ENCODE measurements around the gene PPP6R3. TPM values are rescaled to one million over a fixed set of nuclear protein-coding genes. Genes with fewer than 3 reads are reported as not detected.

The PPP6R3 gene
- total and polyA plus RNA-seq, 10 of the 15 experiments (the other 5 are each of a cell fraction or from before 2014, with no cell fraction given), result 12.4 to 123 (median 74.1) TPM

DNA sequence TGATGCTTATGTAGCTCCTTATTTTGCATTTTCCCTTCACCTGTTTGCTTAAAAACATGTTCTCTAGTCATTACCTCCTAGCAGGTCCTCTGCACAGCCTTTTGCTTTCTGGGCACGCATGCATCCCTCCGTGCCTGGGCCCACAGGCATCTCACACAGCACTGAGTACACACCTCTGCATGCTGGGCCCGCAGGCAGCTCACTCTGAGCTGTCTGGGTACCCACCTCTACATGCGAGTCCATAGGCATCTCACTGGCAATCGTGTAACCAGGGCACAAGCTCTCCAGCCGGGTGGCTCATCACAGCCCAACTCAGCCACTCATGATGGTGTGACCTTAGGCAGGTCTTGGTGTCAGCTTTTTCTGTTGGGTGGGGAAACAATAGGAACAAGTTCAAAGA lies 155.1 kb downstream of the PPP6R3 start:
- H3K4me3 ChIP-seq, result no peak overlapping the region
- in situ Hi-C loops (cut with MboI) (no loop called here), intact Hi-C loops (cut with micrococcal nuclease; ENCODE audit: unreplicated experiment) (no loop called here)
- H3K79me2 ChIP-seq (ENCODE audit: control insufficient read depth, insufficient read depth, low read length), result no peaks in the 10 kb centered on the region
- ChIA-PET CTCF (interaction anchor here (0.6 kb wide), 1 partner anchor 722 kb away, joined by 3 read pairs; no protein-coding TSS in a partner anchor), RAD21 (ENCODE audit: unreplicated experiment) (no interaction called here), SMC1A (ENCODE audit: uncharacterized antibody, unreplicated experiment) (interaction anchor here (0.7 to 1.1 kb wide), 2 partner anchors 23 to 180 kb away, joined by 3 read pairs; no protein-coding TSS in a partner anchor), POLR2A (interaction anchor here (0.5 kb wide), 1 partner anchor 63 kb away, joined by 4 read pairs; no protein-coding TSS in a partner anchor)
- peaks cover 11 to 13% of the 10 kb centered on the region in 2 experiments; a peak in 3 of 4 replicates for H3K36me3 ChIP-seq (ENCODE audit: control insufficient read depth in 2 of 2, insufficient read depth in 2 of 2, low read length in 1 of 2)
- H4K20me1 ChIP-seq (ENCODE audit: control insufficient read depth, insufficient read depth), result no peaks in the 10 kb centered on the region
- no peak overlapping the region for H3K4me2 ChIP-seq (ENCODE audit: control insufficient read depth, insufficient read depth)
- TF ChIP-seq RB1 (IDR thresholded peaks at IDR 0.05; ENCODE audit: borderline replicate concordance) (no peak), POLR2A (IDR thresholded peaks at IDR 0.05; ENCODE audit: low read depth, low read length) (peak; percentile 63)
- H2AFZ ChIP-seq (ENCODE audit: control insufficient read depth, low read depth, low read length), result no peak overlapping the region
- no TSS peak for BruUV-seq (replicated peaks)
- H3K4me1 ChIP-seq (ENCODE audit: control insufficient read depth, insufficient read depth, low read length), result no peaks in the 10 kb centered on the region
- no peak overlapping the region for H3K27ac ChIP-seq (ENCODE audit: control insufficient read depth, insufficient read depth)
- 97% methylated on average over 6 of the region's 6 CpGs for WGBS (ENCODE audit: insufficient coverage, insufficient replicate concordance, low lambda C conversion rate, missing lambda C conversion rate)
- no peak overlapping the region for H3K9ac ChIP-seq (ENCODE audit: control insufficient read depth, insufficient read depth, low read length)
- no peaks in the 10 kb centered on the region for H3K27me3 ChIP-seq (replicated peaks in 1 of 2; ENCODE audit: control insufficient read depth in 2 of 2, insufficient read depth in 2 of 2, low read length in 1 of 2)
- DNase-seq (ENCODE audit: low read depth, low spot score) (no peak), ATAC-seq (no peak), FAIRE-seq (no peak)
- H3K9me3 ChIP-seq (replicated peaks; ENCODE audit: control insufficient read depth, insufficient read depth, low read length), result no peaks in the 10 kb centered on the region

DNA sequence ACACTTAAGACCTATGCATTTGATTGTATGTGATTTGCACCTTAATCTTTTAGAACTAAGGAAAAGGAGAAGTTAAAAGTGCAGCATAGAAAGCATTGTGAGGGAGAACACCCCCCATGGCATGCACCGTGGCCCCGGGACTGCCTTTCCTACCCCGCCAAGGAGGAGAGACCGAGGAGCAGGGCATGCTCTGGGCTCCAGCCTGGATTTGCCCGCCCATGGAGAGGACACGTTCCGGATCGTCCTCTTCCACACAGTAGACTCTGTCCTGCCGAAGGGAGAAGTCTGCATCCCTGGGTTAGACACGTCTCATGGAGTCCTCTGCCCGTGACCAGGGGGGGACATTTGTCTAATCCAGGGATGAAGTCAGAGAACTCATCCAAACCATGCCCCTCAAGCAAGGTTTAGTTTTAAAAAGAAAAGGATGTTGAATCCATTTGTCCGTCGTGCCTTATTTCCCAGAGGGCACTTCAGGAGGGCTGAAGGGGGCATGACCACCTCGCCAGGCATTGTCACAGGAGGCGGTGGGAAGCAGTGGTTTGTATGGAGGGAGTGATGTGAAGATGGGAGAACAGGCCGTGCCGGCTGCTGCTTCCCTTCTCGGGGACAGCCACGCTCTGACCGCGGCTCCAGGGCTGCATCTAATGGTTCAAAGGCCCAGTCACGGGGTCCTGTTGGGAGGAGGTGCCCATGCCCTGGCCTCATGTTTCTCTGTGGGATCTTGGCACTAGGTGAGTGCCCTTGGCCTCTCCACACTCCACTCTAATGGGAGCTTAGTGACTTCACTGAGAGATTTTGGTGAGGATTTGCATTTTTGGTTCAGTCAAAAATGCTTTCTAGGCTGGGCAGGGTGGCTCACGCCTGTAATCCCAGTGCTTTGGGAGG lies 157.6 kb downstream of the PPP6R3 start:
- ChIA-PET RAD21 (ENCODE audit: unreplicated experiment) (no interaction called here), CTCF (no interaction called here), SMC1A (ENCODE audit: uncharacterized antibody, unreplicated experiment) (no interaction called here), POLR2A (no interaction called here)
- H3K9ac ChIP-seq (ENCODE audit: control insufficient read depth, insufficient read depth, low read length), result no peak overlapping the region
- no peak overlapping the region for H3K27ac ChIP-seq (ENCODE audit: control insufficient read depth, insufficient read depth)
- H2AFZ ChIP-seq (ENCODE audit: control insufficient read depth, low read depth, low read length), result no peak overlapping the region
- no peak for DNase-seq (ENCODE audit: low read depth, low spot score)
- H3K4me1 ChIP-seq (ENCODE audit: control insufficient read depth, insufficient read depth, low read length), result no peaks in the 10 kb centered on the region
- H3K27me3 ChIP-seq (replicated peaks in 1 of 2; ENCODE audit: control insufficient read depth in 2 of 2, insufficient read depth in 2 of 2, low read length in 1 of 2), result no peaks in the 10 kb centered on the region
- intact Hi-C loops (cut with micrococcal nuclease; ENCODE audit: unreplicated experiment) (no loop called here), in situ Hi-C loops (cut with MboI) (no loop called here)
- H4K20me1 ChIP-seq (ENCODE audit: control insufficient read depth, insufficient read depth), result no peaks in the 10 kb centered on the region
- peaks cover 4% of the 10 kb centered on the region in 2 experiments; a peak in 2 of 4 replicates for H3K36me3 ChIP-seq (ENCODE audit: control insufficient read depth in 2 of 2, insufficient read depth in 2 of 2, low read length in 1 of 2)
- H3K79me2 ChIP-seq (ENCODE audit: control insufficient read depth, insufficient read depth, low read length), result no peaks in the 10 kb centered on the region
- no peak overlapping the region for H3K4me3 ChIP-seq
- BruUV-seq (replicated peaks), result no TSS peak
- no peak for FAIRE-seq
- WGBS (ENCODE audit: insufficient coverage, insufficient replicate concordance, low lambda C conversion rate, missing lambda C conversion rate), result 83% methylated on average over 23 of the region's 23 CpGs
- no peak overlapping the region for H3K4me2 ChIP-seq (ENCODE audit: control insufficient read depth, insufficient read depth)
- ATAC-seq, result no peak
- no peaks in the 10 kb centered on the region for H3K9me3 ChIP-seq (replicated peaks; ENCODE audit: control insufficient read depth, insufficient read depth, low read length)
- TF ChIP-seq RUNX3 (IDR thresholded peaks at IDR 0.05; ENCODE audit: low read length) (no peak), ASH2L (IDR thresholded peaks at IDR 0.05; ENCODE audit: borderline replicate concordance, low read depth) (no peak), ZNF24 (IDR thresholded peaks at IDR 0.05) (no peak), ESRRA (IDR thresholded peaks at IDR 0.05; ENCODE audit: low read length) (no peak), SMAD5 (IDR thresholded peaks at IDR 0.05; ENCODE audit: low read depth) (no peak), NFYB (IDR thresholded peaks at IDR 0.05; ENCODE audit: insufficient read depth, low read depth, low read length) (no peak), BHLHE40 (IDR thresholded peaks at IDR 0.05; ENCODE audit: borderline replicate concordance in 1 of 2, low read depth in 2 of 2, low read length in 1 of 2) (no peak)
- TF ChIP-seq, protein P1, sequence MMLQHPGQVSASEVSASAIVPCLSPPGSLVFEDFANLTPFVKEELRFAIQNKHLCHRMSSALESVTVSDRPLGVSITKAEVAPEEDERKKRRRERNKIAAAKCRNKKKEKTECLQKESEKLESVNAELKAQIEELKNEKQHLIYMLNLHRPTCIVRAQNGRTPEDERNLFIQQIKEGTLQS (IDR thresholded peaks at IDR 0.05; ENCODE audit: borderline replicate concordance, extremely low read depth, low read depth, low read length), result no peak
- TF ChIP-seq, protein P2, sequence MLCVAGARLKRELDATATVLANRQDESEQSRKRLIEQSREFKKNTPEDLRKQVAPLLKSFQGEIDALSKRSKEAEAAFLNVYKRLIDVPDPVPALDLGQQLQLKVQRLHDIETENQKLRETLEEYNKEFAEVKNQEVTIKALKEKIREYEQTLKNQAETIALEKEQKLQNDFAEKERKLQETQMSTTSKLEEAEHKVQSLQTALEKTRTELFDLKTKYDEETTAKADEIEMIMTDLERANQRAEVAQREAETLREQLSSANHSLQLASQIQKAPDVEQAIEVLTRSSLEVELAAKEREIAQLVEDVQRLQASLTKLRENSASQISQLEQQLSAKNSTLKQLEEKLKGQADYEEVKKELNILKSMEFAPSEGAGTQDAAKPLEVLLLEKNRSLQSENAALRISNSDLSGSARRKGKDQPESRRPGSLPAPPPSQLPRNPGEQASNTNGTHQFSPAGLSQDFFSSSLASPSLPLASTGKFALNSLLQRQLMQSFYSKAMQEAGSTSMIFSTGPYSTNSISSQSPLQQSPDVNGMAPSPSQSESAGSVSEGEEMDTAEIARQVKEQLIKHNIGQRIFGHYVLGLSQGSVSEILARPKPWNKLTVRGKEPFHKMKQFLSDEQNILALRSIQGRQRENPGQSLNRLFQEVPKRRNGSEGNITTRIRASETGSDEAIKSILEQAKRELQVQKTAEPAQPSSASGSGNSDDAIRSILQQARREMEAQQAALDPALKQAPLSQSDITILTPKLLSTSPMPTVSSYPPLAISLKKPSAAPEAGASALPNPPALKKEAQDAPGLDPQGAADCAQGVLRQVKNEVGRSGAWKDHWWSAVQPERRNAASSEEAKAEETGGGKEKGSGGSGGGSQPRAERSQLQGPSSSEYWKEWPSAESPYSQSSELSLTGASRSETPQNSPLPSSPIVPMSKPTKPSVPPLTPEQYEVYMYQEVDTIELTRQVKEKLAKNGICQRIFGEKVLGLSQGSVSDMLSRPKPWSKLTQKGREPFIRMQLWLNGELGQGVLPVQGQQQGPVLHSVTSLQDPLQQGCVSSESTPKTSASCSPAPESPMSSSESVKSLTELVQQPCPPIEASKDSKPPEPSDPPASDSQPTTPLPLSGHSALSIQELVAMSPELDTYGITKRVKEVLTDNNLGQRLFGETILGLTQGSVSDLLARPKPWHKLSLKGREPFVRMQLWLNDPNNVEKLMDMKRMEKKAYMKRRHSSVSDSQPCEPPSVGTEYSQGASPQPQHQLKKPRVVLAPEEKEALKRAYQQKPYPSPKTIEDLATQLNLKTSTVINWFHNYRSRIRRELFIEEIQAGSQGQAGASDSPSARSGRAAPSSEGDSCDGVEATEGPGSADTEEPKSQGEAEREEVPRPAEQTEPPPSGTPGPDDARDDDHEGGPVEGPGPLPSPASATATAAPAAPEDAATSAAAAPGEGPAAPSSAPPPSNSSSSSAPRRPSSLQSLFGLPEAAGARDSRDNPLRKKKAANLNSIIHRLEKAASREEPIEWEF (IDR thresholded peaks at IDR 0.05; ENCODE audit: insufficient replicate concordance, low read depth, low read length), result no peak
